Mesenchymal stem cell (in vitro differentiated cells and primary cell): Measurements from ENCODE around the gene CHRNA7.

Experiments
- DNase-seq: peaks from one replicate; pipeline ENCODE4 v3.0.0-alpha.2; 2013
- H2AFZ ChIP-seq: one replicate; pipeline ENCODE4 v1.6.1; 2013; ENCODE audit warnings: low read depth, mild to moderate bottlenecking, control low read depth, inconsistent platforms, low read length, moderate library complexity
- H2AK5ac ChIP-seq: 2 replicates; pipeline ENCODE4 v1.6.1; 2013; ENCODE audit warnings: low read length, moderate library complexity, mild to moderate bottlenecking, inconsistent platforms; ENCODE audit not compliant: severe bottlenecking
- H2BK120ac ChIP-seq: one replicate; pipeline ENCODE4 v1.6.1; 2013; ENCODE audit warnings: low read depth, mild to moderate bottlenecking, inconsistent platforms, low read length, moderate library complexity
- H2BK12ac ChIP-seq, 2 experiments: one replicate each; pipeline ENCODE4 v1.6.1; 2013; ENCODE audit warnings: inconsistent platforms in 2 of 2, low read length in 2 of 2, mild to moderate bottlenecking in 2 of 2, moderate library complexity in 2 of 2, control low read depth in 1 of 2
- H2BK15ac ChIP-seq: one replicate; pipeline ENCODE4 v1.6.1; 2013; ENCODE audit warnings: mild to moderate bottlenecking, low read depth, inconsistent platforms; ENCODE audit not compliant: poor library complexity, severe bottlenecking
- H2BK5ac ChIP-seq: 2 replicates; pipeline ENCODE4 v1.6.1; 2013; ENCODE audit warnings: low read depth, mild to moderate bottlenecking, low read length, control low read depth, inconsistent platforms; ENCODE audit not compliant: poor library complexity, severe bottlenecking
- H3K14ac ChIP-seq, 2 experiments: one replicate each; pipeline ENCODE4 v1.6.1; 2013; ENCODE audit warnings: inconsistent platforms in 2 of 2, low read length in 2 of 2, control low read depth in 1 of 2, mild to moderate bottlenecking in 1 of 2, moderate library complexity in 1 of 2
- H3K18ac ChIP-seq, 2 experiments: one replicate each; pipeline ENCODE4 v1.6.1; 2013; ENCODE audit warnings: inconsistent platforms in 2 of 2, low read length in 2 of 2, control low read depth in 1 of 2, low read depth in 1 of 2, mild to moderate bottlenecking in 1 of 2
- H3K23ac ChIP-seq, 2 experiments: one replicate each; pipeline ENCODE4 v1.6.1; 2013; ENCODE audit warnings: inconsistent platforms in 2 of 2, low read length in 2 of 2, mild to moderate bottlenecking in 2 of 2, moderate library complexity in 2 of 2, control low read depth in 1 of 2
- H3K27ac ChIP-seq: 2 replicates; pipeline ENCODE4 v1.5.1; 2013; ENCODE audit warnings: mild to moderate bottlenecking, moderate library complexity, low read length, control low read depth, inconsistent platforms; ENCODE audit not compliant: poor library complexity, severe bottlenecking
- H3K27me3 ChIP-seq, 2 experiments: 2 replicates each; pipeline versions ENCODE4 v1.6.1 to v1.7.0; 2013; ENCODE audit warnings: low read length in 2 of 2, mild to moderate bottlenecking in 2 of 2, moderate library complexity in 2 of 2, control low read depth in 1 of 2, inconsistent platforms in 1 of 2; ENCODE audit not compliant: control insufficient read depth in 1 of 2, insufficient read depth in 1 of 2
- H3K36me3 ChIP-seq, 2 experiments: 2 replicates each; pipeline versions ENCODE4 v1.6.1 to v1.7.0; 2013; ENCODE audit warnings: low read length in 2 of 2, control low read depth in 1 of 2, inconsistent platforms in 1 of 2, low read depth in 1 of 2, mild to moderate bottlenecking in 1 of 2; ENCODE audit not compliant: insufficient read depth in 2 of 2, control insufficient read depth in 1 of 2
- H3K4ac ChIP-seq, 2 experiments: one replicate each; pipeline ENCODE4 v1.6.1; 2013; ENCODE audit warnings: inconsistent platforms in 2 of 2, low read length in 2 of 2, mild to moderate bottlenecking in 2 of 2, moderate library complexity in 2 of 2, control low read depth in 1 of 2, low read depth in 1 of 2
- H3K4me1 ChIP-seq: 2 replicates; pipeline ENCODE4 v1.6.1; 2013; ENCODE audit warnings: low read depth, low read length, control low read depth; ENCODE audit not compliant: control insufficient read depth, insufficient read depth
- H3K4me2 ChIP-seq: 2 replicates; pipeline ENCODE4 v1.6.1; 2013; ENCODE audit warnings: low read length, mild to moderate bottlenecking, inconsistent platforms; ENCODE audit not compliant: poor library complexity, severe bottlenecking
- H3K4me3 ChIP-seq, 2 experiments: 2 replicates each; pipeline versions ENCODE4 v1.5.1 to v1.7.0; 2013; ENCODE audit warnings: low read length in 2 of 2, mild to moderate bottlenecking in 2 of 2, control low read depth in 1 of 2, low read depth in 1 of 2; ENCODE audit not compliant: insufficient read depth in 1 of 2
- H3K79me1 ChIP-seq: replicated peaks from 2 replicates; pipeline ENCODE4 v1.6.1; 2013; ENCODE audit warnings: mild to moderate bottlenecking, control low read depth, low read length, inconsistent platforms; ENCODE audit not compliant: poor library complexity, severe bottlenecking
- H3K9ac ChIP-seq: 2 replicates; pipeline ENCODE4 v1.7.0; 2013; ENCODE audit warnings: mild to moderate bottlenecking, low read length, moderate library complexity
- H3K9me3 ChIP-seq: 2 replicates; pipeline ENCODE4 v1.7.0; 2013; ENCODE audit warnings: mild to moderate bottlenecking, low read length; ENCODE audit not compliant: control insufficient read depth
- H4K8ac ChIP-seq: one replicate; pipeline ENCODE4 v1.6.1; 2013; ENCODE audit warnings: inconsistent platforms, mild to moderate bottlenecking, low read length, moderate library complexity
- H4K91ac ChIP-seq: one replicate; pipeline ENCODE4 v1.6.1; 2013; ENCODE audit warnings: mild to moderate bottlenecking, low read length, inconsistent platforms
- WGBS: methylation state at CpG from one replicate; pipeline ENCODE4 v1.1.7; 2013; ENCODE audit warnings: mixed read lengths; 5-methylcytosine and 5-hydroxymethylcytosine counted together

Gene CHRNA7

DNA sequence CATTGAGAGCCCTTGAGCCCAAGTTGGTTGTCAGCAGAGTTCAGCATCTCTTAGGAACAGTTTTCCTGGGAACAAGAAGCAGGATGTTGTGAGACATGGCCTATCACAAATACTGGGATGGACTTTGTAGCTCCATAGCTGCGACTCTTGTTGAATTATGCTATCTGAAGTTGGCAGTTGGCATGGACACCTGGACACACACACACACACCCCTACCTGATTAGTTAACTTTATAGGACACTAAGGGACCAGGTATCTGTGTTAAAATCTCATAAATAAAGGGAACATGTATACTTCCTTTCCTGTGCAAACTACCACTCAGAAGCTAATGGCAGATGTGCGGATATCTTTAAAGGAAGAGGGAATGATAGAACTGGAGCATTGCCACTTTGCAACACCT, 10.2 kb upstream of the CHRNA7 start:
- no peak overlapping the region for H2AFZ ChIP-seq
- no peak overlapping the region for H2AK5ac ChIP-seq
- H3K27me3 ChIP-seq = no peaks in the 10 kb centered on the region
- H2BK5ac ChIP-seq = no peak overlapping the region
- H3K4me3 ChIP-seq = no peak overlapping the region
- no peak overlapping the region for H2BK120ac ChIP-seq
- H3K4me1 ChIP-seq = no peaks in the 10 kb centered on the region
- H3K9ac ChIP-seq = no peak overlapping the region
- H2BK15ac ChIP-seq = no peak overlapping the region
- no peak overlapping the region for H3K4me2 ChIP-seq
- H3K9me3 ChIP-seq = no peaks in the 10 kb centered on the region
- no peak overlapping the region for H3K14ac ChIP-seq
- H3K27ac ChIP-seq = no peak overlapping the region
- no peak overlapping the region for H4K91ac ChIP-seq
- H3K23ac ChIP-seq = no peak overlapping the region
- no peak overlapping the region for H3K18ac ChIP-seq
- no peak for DNase-seq
- 100% methylated on average over 1 of the region's 2 CpGs for WGBS
- no peak overlapping the region for H3K4ac ChIP-seq
- no peak overlapping the region for H4K8ac ChIP-seq
- no peaks in the 10 kb centered on the region for H3K36me3 ChIP-seq
- no peak overlapping the region for H2BK12ac ChIP-seq
- H3K79me1 ChIP-seq = no peaks in the 10 kb centered on the region

DNA sequence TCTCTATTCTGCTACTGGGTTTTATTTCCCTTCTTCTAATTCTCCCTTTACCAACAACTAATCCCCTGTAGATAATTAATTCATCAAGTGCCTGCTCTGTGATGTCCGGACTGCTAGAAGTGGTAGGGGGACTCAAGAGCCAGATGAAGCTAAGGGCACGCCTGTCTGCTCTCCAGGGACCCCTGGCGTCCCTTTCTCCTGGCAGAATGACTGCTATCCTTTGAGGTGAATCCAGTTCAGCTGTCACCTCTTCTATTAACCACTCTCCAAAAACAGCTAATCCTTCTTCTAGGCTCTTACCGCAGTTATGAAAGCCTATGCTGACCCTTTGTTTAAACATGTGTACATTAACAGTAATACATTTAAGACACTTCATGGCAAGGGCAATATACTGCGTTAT, 1.4 kb upstream of the CHRNA7 start:
- Histone ChIP-seq H2BK120ac (no peak overlapping the region), H3K27ac (no peak overlapping the region), H3K4me2 (no peak overlapping the region), H3K4me1 (peaks cover 10% of the 10 kb centered on the region), H2BK15ac (no peak overlapping the region), H2AK5ac (no peak overlapping the region), H3K23ac (no peak overlapping the region), H3K9me3 (no peaks in the 10 kb centered on the region), H3K4me3 (no peak overlapping the region), H3K79me1 (no peaks in the 10 kb centered on the region), H2AFZ (no peak overlapping the region), H3K18ac (no peak overlapping the region), H3K36me3 (no peaks in the 10 kb centered on the region), H4K8ac (no peak overlapping the region), H2BK12ac (no peak overlapping the region), H3K9ac (no peak overlapping the region), H3K4ac (no peak overlapping the region), H4K91ac (no peak overlapping the region), H2BK5ac (no peak overlapping the region), H3K14ac (no peak overlapping the region), H3K27me3 (peaks cover 49 to 56% of the 10 kb centered on the region in 2 experiments)
- WGBS = 9% methylated on average over 5 of the region's 5 CpGs
- DNase-seq = no peak

DNA sequence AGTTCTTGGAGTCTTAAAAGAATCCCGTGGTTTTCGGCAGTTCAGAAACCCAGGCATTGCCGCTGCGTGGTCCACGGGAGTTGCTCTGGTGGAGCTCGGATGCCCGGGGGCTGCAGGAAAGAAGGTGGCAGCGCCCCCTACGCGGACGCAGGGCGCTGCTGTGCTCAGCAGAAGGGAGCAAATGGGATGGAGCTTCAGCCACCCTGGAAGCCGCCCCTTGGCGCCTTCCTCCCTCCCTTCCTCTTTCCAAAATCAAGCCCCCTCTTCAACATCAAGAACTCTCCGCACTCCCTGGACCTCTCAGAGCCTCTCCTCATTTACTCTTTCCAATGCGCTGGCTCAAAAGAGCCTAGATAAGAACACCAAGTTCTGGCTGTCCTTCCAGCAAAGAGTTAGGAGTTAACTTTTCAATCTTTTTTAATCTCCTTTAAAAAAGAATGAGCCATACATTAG, 880 bp upstream of the CHRNA7 start:
- H2BK15ac ChIP-seq = no peak overlapping the region
- H2BK120ac ChIP-seq = no peak overlapping the region
- H3K9ac ChIP-seq = no peak overlapping the region
- H3K23ac ChIP-seq = no peak overlapping the region
- peaks cover 10% of the 10 kb centered on the region for H3K4me1 ChIP-seq
- peak overlapping the region; percentile 84 for H3K4me2 ChIP-seq
- no peak overlapping the region for H2AFZ ChIP-seq
- no peak for DNase-seq
- no peak overlapping the region for H3K14ac ChIP-seq
- H3K4me3 ChIP-seq = peak overlapping the region in 1 of 2 experiments; percentile 67
- no peaks in the 10 kb centered on the region for H3K79me1 ChIP-seq
- no peak overlapping the region for H2BK12ac ChIP-seq
- H3K27ac ChIP-seq = no peak overlapping the region
- H4K91ac ChIP-seq = no peak overlapping the region
- H3K27me3 ChIP-seq = peaks cover 53 to 57% of the 10 kb centered on the region in 2 experiments
- H2AK5ac ChIP-seq = no peak overlapping the region
- no peak overlapping the region for H2BK5ac ChIP-seq
- no peak overlapping the region for H4K8ac ChIP-seq
- H3K18ac ChIP-seq = no peak overlapping the region
- WGBS = 2% methylated on average over 16 of the region's 16 CpGs
- no peaks in the 10 kb centered on the region for H3K36me3 ChIP-seq
- no peak overlapping the region for H3K4ac ChIP-seq
- H3K9me3 ChIP-seq = no peaks in the 10 kb centered on the region

DNA sequence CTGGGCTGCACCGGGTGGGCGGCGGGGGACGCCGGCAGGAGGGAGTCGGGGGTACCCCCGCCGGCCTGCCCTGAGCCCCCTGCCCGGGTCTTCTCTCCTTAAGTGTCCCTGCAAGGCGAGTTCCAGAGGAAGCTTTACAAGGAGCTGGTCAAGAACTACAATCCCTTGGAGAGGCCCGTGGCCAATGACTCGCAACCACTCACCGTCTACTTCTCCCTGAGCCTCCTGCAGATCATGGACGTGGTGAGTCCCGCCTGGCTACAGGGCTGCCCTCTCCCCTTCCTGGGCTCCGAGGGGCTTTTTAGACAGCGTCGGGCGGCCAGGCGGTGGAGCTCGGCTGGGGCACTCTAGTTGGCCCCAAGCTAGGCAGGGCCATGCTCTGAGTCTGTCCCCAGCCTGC, 480 bp downstream of the CHRNA7 start:
- Histone ChIP-seq H3K4me1 (peaks cover 10% of the 10 kb centered on the region), H4K8ac (no peak overlapping the region), H3K79me1 (no peaks in the 10 kb centered on the region), H2BK5ac (no peak overlapping the region), H3K18ac (no peak overlapping the region), H3K23ac (no peak overlapping the region), H3K27me3 (peaks cover 55 to 57% of the 10 kb centered on the region in 2 experiments), H3K36me3 (no peaks in the 10 kb centered on the region), H4K91ac (no peak overlapping the region), H2BK15ac (no peak overlapping the region), H3K9me3 (no peaks in the 10 kb centered on the region), H2AK5ac (no peak overlapping the region), H3K4me2 (peak overlapping the region; percentile 97), H3K14ac (no peak overlapping the region), H3K27ac (no peak overlapping the region), H2BK120ac (no peak overlapping the region), H3K4ac (no peak overlapping the region), H3K9ac (no peak overlapping the region), H2BK12ac (no peak overlapping the region), H2AFZ (no peak overlapping the region), H3K4me3 (peak overlapping the region in 1 of 2 experiments; percentile 58)
- 2% methylated on average over 21 of the region's 21 CpGs for WGBS
- no peak for DNase-seq
